ENCODE measurements around the gene ATF6.

Gene ATF6

DNA sequence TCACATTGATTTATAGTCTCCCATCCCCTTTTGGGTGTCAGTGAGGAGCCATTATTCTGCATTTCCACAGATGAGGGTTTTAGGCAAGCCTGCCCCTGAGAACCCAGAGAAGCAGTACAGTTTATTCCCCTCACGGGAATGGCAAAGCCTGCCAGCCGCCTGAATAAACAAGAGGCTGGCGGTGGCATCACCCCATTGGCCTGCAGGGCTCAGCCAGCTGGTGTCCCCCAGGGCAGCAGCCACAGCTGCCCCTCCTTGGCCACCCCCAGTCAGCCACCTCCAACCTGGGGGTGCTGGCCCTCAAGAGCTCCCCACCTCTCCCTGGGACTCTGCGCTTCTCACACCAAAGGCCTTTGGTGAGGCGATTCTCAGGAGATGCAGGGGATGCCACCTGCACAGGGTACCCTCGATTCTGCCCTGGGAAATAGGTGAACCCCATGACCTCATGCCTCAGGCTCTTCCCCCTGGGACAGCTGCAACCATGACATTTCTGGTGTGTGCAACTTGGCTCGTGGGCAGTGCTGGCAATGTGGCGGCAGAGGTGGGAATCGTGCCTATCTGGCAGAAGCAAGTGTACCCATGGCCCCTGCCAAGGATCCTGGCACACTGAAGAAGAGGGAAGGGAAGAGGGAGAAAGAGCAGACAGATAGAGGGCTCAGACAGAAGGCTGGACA lies 243.5 kb downstream of the ATF6 start:
- no peak for DNase-seq (ENCODE audit: low read depth)
- TF ChIP-seq, protein P1, sequence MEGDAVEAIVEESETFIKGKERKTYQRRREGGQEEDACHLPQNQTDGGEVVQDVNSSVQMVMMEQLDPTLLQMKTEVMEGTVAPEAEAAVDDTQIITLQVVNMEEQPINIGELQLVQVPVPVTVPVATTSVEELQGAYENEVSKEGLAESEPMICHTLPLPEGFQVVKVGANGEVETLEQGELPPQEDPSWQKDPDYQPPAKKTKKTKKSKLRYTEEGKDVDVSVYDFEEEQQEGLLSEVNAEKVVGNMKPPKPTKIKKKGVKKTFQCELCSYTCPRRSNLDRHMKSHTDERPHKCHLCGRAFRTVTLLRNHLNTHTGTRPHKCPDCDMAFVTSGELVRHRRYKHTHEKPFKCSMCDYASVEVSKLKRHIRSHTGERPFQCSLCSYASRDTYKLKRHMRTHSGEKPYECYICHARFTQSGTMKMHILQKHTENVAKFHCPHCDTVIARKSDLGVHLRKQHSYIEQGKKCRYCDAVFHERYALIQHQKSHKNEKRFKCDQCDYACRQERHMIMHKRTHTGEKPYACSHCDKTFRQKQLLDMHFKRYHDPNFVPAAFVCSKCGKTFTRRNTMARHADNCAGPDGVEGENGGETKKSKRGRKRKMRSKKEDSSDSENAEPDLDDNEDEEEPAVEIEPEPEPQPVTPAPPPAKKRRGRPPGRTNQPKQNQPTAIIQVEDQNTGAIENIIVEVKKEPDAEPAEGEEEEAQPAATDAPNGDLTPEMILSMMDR (IDR thresholded peaks at IDR 0.05; ENCODE audit: insufficient read depth, low read depth, low read length, missing control alignments): no peak
- no peak overlapping the region for H3K4me3 ChIP-seq (ENCODE audit: low read depth, low read length)

DNA sequence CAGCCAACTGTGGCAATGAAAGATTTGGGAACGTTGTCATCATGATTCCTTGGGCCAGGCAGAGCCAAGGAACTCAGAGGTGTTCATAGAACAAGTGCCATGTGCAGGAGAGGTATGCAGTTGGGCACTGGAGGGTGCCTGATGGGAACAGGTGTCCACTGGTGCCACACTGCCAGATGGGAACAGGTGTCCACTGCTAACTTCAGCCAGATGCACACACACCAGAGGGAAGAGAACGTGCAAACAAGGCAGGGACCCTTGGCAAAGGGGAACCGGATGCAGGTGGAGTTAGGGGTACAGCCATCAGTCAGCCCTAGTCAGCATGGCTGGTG lies 244.0 kb downstream of the ATF6 start:
- no peak overlapping the region for H3K4me3 ChIP-seq (ENCODE audit: low read depth, low read length)
- TF ChIP-seq, protein P1 (IDR thresholded peaks at IDR 0.05; ENCODE audit: insufficient read depth, low read depth, low read length, missing control alignments): no peak
- no peak for DNase-seq (ENCODE audit: low read depth)

DNA sequence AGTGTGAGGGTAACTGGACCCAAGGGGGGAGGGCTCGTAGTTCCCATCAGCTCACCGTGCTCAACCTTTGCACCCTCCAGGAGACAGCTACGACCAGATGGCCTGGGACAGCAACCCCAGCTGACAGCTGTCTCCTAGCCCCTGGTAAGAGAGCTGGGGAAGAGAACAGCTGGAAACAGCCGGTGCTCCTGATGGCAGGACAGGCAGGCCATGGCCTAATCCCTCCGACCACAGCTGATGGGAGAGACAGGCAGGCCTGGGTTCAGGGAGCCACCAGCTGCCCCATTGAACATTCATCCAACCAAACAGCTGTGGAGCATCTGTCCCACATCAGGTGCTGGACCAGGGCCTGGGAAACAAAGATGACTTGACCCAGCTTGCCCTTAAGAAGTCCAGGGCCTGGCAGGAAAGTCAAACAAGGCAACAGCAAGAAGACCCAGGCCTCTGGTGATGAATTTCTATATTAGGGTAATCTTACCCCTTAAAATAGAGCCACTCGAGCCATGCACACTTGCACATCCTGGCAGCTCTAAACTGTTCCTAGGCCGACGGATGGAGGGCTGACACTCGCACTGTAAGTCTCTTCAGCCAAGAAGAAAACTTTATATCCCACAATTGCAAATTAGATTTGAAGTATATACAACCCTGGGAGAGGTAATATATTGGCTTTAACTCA lies 245.4 kb downstream of the ATF6 start:
- H3K4me3 ChIP-seq (ENCODE audit: low read depth, low read length): no peak overlapping the region
- TF ChIP-seq, protein P1 (IDR thresholded peaks at IDR 0.05; ENCODE audit: insufficient read depth, low read depth, low read length, missing control alignments): no peak
- DNase-seq (ENCODE audit: low read depth): no peak

DNA sequence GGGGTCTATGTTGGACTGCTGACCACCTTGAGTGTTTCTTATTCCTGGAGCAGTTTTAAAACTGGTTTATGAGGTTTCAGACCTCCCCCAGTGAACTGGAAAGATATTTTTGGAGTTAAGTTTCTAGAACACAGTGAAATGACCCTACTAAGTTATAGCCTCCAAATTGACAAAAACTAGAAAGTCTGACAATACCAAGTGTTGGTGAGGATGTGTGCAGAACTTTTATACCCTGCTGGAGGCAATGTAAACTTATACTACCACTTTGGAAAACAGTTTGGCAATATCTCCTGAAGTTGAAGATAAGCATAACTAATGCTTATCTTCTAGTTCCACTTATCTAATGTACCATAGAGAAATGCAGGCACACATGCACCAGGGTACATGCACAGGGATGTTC lies 247.2 kb downstream of the ATF6 start:
- H3K4me3 ChIP-seq (ENCODE audit: low read depth, low read length): no peak overlapping the region
- TF ChIP-seq, protein P1 (IDR thresholded peaks at IDR 0.05; ENCODE audit: insufficient read depth, low read depth, low read length, missing control alignments): no peak
- DNase-seq (ENCODE audit: low read depth): no peak
